ENCODE data around the gene ANKRD10. TPM values are rescaled to one million over a fixed set of nuclear protein-coding genes. Genes with fewer than 3 reads are reported as not detected.

ANKRD10 gene
- total RNA-seq, 1 experiment from 2014 or later = 168 TPM

DNA sequence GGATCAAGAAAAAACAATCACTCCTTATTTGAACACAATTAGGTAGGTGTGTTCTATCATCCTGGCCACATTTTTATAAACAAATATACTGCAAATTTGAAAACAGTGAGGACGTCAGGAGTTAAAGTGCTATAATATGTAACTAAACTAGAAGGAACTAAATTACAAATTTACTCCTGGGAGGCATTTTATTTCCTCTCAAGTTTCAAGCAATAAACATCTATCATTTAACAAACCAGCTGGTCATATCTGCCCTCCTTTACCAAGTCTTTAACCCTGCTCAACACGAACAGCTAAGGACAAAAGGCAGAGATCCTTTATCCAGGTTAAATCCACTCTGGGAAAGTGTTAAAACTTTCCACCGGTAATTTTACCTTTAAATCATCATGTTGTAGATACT, 26.5 kb downstream of the ANKRD10 start:
- Histone ChIP-seq H3K79me2 (ENCODE audit: low read length) (peaks cover 3% of the 10 kb centered on the region; the same call in 1 of the 2 replicates), H3K9ac (ENCODE audit: low read length) (no peak overlapping the region)

DNA sequence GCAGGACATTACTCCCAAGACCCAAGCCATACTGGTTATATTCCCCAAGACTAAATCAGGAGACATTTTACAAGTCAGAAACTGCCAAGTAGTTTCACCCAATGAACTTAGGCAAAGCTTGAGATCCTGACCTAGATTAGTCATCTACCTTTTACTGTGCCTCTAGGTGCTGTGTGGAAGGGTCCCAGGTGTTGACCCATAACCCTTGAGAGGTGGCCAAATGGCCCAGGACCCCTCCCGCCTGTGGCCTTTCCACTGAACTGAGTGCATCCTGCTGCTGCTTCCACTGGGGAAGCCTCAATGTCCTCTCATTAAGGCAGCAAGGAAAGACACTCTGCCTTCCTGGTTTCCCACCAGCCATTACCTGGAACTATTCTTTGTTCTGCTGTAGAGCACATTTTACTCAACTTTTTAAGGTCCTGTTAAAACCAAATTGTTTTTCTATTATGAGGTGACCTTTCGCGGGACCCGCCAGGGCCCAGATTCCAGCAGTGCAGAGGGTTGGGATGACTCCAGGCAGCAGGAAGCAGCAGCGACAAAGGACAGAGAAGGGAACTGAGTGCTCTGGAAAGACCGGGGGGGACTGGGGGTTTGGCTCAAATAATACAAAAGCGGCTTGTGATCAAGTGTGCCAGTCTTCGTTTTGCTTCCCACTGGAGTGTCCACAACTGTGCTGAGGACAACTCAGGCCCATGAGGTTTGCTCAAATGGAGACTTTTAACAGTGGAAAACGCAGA, 27.1 kb downstream of the ANKRD10 start:
- Histone ChIP-seq H3K27me3 (ENCODE audit: low read length) (no peaks in the 10 kb centered on the region), H3K4me2 (ENCODE audit: low read depth, low read length, poor library complexity, severe bottlenecking) (no peak overlapping the region), H4K20me1 (ENCODE audit: insufficient read depth, low read depth, low read length) (no peaks in the 10 kb centered on the region), H3K9me3 (ENCODE audit: low read length) (no peaks in the 10 kb centered on the region), H3K4me3 (ENCODE audit: low read length) (no peak overlapping the region), H2AFZ (ENCODE audit: low read length) (no peak overlapping the region), H3K36me3 (ENCODE audit: insufficient read depth, low read length) (peaks cover 9% of the 10 kb centered on the region; the same call in 1 of the 2 replicates), H3K4me1 (ENCODE audit: low read length) (no peaks in the 10 kb centered on the region), H3K27ac (ENCODE audit: low read length) (no peak overlapping the region), H3K9me2 (replicated peaks; ENCODE audit: insufficient read depth, low read length) (no peaks in the 10 kb centered on the region), H3K79me2 (ENCODE audit: low read length) (no peaks in the 10 kb centered on the region), H3K9ac (ENCODE audit: low read length) (no peak overlapping the region)
- no peak for DNase-seq

More for the DNA sequence above, 26.5 kb downstream of the ANKRD10 start:
- no peak overlapping the region for H2AFZ ChIP-seq (ENCODE audit: low read length)
- H3K4me3 ChIP-seq (ENCODE audit: low read length) = no peak overlapping the region
- no peak overlapping the region for H3K27ac ChIP-seq (ENCODE audit: low read length)
- H3K4me1 ChIP-seq (ENCODE audit: low read length) = no peaks in the 10 kb centered on the region
- peaks cover 12% of the 10 kb centered on the region; the same call in 1 of the 2 replicates for H3K36me3 ChIP-seq (ENCODE audit: insufficient read depth, low read length)
- no peaks in the 10 kb centered on the region for H3K27me3 ChIP-seq (ENCODE audit: low read length)
- no peak for DNase-seq
- no peaks in the 10 kb centered on the region for H4K20me1 ChIP-seq (ENCODE audit: insufficient read depth, low read depth, low read length)
- H3K9me2 ChIP-seq (replicated peaks; ENCODE audit: insufficient read depth, low read length) = no peaks in the 10 kb centered on the region
- no peak overlapping the region for H3K4me2 ChIP-seq (ENCODE audit: low read depth, low read length, poor library complexity, severe bottlenecking)
- H3K9me3 ChIP-seq (ENCODE audit: low read length) = no peaks in the 10 kb centered on the region

- Histone ChIP-seq H3K9me3 (ENCODE audit: low read length) (no peaks in the 10 kb centered on the region), H3K36me3 (ENCODE audit: insufficient read depth, low read length) (peaks cover 9% of the 10 kb centered on the region; the same call in 1 of the 2 replicates), H3K27me3 (ENCODE audit: low read length) (no peaks in the 10 kb centered on the region), H3K4me1 (ENCODE audit: low read length) (no peaks in the 10 kb centered on the region), H3K27ac (ENCODE audit: low read length) (no peak overlapping the region), H3K9me2 (replicated peaks; ENCODE audit: insufficient read depth, low read length) (no peaks in the 10 kb centered on the region), H3K9ac (ENCODE audit: low read length) (no peak overlapping the region), H4K20me1 (ENCODE audit: insufficient read depth, low read depth, low read length) (no peaks in the 10 kb centered on the region), H3K4me3 (ENCODE audit: low read length) (no peak overlapping the region), H2AFZ (ENCODE audit: low read length) (no peak overlapping the region), H3K79me2 (ENCODE audit: low read length) (no peaks in the 10 kb centered on the region), H3K4me2 (ENCODE audit: low read depth, low read length, poor library complexity, severe bottlenecking) (no peak overlapping the region)
- DNase-seq = no peak
Observed at GRCh38 chr13:110886870-110887596, 27.8 kb downstream of the ANKRD10 start.

DNA sequence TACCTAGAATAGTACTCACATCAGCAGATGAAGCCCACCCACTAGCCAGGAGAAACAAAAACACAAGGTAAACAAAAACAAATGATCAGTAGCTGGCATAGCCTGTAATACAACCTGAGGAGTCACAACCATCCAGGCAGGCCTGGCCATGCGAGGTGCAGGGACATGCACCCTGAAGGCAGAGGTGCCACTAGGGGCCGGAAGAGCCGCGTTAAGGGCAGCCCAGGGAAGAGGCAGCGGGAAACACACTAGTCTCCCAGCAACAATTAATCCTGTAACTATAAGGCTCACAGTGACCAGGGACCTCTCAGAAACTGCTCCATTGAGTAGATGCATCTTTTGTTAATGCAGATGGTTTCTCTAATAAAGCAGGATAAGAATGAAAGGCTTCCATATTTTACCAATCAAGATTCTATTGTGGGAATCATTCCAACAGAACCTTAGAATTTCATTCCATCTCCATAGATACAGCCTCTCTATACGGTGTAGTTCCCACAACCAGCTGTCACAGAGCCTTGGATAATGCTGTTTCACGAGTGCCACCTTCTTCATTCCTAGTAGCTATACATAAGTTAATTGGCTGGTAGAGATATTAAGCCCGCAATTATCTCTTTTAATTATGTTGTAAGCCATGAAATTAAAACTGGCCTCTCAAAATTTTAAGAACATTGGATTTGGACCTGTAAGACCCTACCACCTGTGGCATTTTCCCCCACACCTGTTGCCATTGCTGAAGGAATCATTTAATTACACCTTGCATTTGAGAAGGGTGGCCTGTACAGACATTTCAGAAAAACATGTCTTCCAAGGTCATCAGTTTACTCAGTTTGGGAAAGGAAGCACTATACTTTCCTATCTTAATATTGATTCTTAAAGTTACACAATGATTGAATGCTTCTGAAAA, 28.7 kb downstream of the ANKRD10 start:
- Histone ChIP-seq H3K36me3 (ENCODE audit: insufficient read depth, low read length) (peaks cover 9% of the 10 kb centered on the region; the same call in 1 of the 2 replicates), H3K27ac (ENCODE audit: low read length) (no peak overlapping the region), H3K9me2 (replicated peaks; ENCODE audit: insufficient read depth, low read length) (no peaks in the 10 kb centered on the region), H3K27me3 (ENCODE audit: low read length) (no peaks in the 10 kb centered on the region), H2AFZ (ENCODE audit: low read length) (no peak overlapping the region), H4K20me1 (ENCODE audit: insufficient read depth, low read depth, low read length) (no peaks in the 10 kb centered on the region), H3K4me2 (ENCODE audit: low read depth, low read length, poor library complexity, severe bottlenecking) (no peak overlapping the region), H3K9ac (ENCODE audit: low read length) (no peak overlapping the region), H3K4me1 (ENCODE audit: low read length) (no peaks in the 10 kb centered on the region), H3K79me2 (ENCODE audit: low read length) (no peaks in the 10 kb centered on the region), H3K4me3 (ENCODE audit: low read length) (no peak overlapping the region), H3K9me3 (ENCODE audit: low read length) (no peaks in the 10 kb centered on the region)
- DNase-seq = no peak

DNA sequence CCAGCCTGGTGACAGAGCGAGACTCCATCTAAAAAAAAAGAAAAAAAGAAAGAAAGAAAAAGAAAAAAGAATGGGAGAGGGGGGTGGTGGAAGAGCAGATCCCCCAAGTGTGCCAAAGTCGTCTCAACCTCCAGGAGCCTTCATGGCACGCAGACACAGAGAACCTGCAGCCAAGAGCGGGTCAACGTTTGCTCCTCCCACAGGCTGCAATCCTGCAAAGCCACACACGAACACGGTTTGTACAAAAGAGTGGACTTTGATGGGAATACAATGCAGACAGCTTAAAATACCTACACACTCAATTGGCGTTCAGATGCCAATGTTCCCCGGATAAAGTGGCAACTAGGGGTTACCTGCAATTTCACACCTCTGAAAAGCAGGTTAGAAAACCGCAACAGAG, 29.4 kb downstream of the ANKRD10 start:
- no peaks in the 10 kb centered on the region for H3K4me1 ChIP-seq (ENCODE audit: low read length)
- no peaks in the 10 kb centered on the region for H3K9me2 ChIP-seq (replicated peaks; ENCODE audit: insufficient read depth, low read length)
- no peaks in the 10 kb centered on the region for H3K79me2 ChIP-seq (ENCODE audit: low read length)
- no peak for DNase-seq
- no peaks in the 10 kb centered on the region for H3K27me3 ChIP-seq (ENCODE audit: low read length)
- no peaks in the 10 kb centered on the region for H4K20me1 ChIP-seq (ENCODE audit: insufficient read depth, low read depth, low read length)
- H3K36me3 ChIP-seq (ENCODE audit: insufficient read depth, low read length) = peaks cover 3% of the 10 kb centered on the region; the same call in 1 of the 2 replicates
- H2AFZ ChIP-seq (ENCODE audit: low read length) = no peak overlapping the region
- no peak overlapping the region for H3K27ac ChIP-seq (ENCODE audit: low read length)
- H3K9me3 ChIP-seq (ENCODE audit: low read length) = no peaks in the 10 kb centered on the region
- H3K4me2 ChIP-seq (ENCODE audit: low read depth, low read length, poor library complexity, severe bottlenecking) = no peak overlapping the region
- H3K4me3 ChIP-seq (ENCODE audit: low read length) = no peak overlapping the region
- H3K9ac ChIP-seq (ENCODE audit: low read length) = no peak overlapping the region

DNA sequence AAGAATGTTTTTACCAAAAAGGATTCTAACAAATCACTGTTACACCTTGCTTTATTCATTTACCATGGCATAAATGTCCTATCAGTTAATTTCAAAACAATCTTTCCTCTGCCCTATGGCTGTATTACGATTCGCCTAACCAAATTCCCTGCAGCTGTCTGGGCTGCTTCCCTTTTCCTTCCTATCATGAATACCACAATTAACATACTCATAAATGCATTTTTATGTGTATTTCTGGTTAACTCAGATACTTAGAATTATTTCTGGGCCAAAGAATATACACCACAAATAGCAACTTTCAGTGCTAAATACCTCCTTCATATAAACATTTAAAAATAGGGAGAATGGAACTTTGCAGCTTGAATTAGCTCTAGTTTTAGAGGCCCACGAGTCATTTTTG, 30.4 kb downstream of the ANKRD10 start:
- no peaks in the 10 kb centered on the region for H3K9me3 ChIP-seq (ENCODE audit: low read length)
- no peak overlapping the region for H2AFZ ChIP-seq (ENCODE audit: low read length)
- no peaks in the 10 kb centered on the region for H3K27me3 ChIP-seq (ENCODE audit: low read length)
- no peaks in the 10 kb centered on the region for H3K79me2 ChIP-seq (ENCODE audit: low read length)
- no peaks in the 10 kb centered on the region for H3K4me1 ChIP-seq (ENCODE audit: low read length)
- H3K9me2 ChIP-seq (replicated peaks; ENCODE audit: insufficient read depth, low read length) = no peaks in the 10 kb centered on the region
- no peak for DNase-seq
- H4K20me1 ChIP-seq (ENCODE audit: insufficient read depth, low read depth, low read length) = no peaks in the 10 kb centered on the region
- no peak overlapping the region for H3K27ac ChIP-seq (ENCODE audit: low read length)
- H3K36me3 ChIP-seq (ENCODE audit: insufficient read depth, low read length) = peaks cover 3% of the 10 kb centered on the region; the same call in 1 of the 2 replicates
- no peak overlapping the region for H3K4me3 ChIP-seq (ENCODE audit: low read length)
- H3K4me2 ChIP-seq (ENCODE audit: low read depth, low read length, poor library complexity, severe bottlenecking) = no peak overlapping the region
- H3K9ac ChIP-seq (ENCODE audit: low read length) = no peak overlapping the region

- Histone ChIP-seq H2AFZ (ENCODE audit: low read length) (no peak overlapping the region), H3K9me2 (replicated peaks; ENCODE audit: insufficient read depth, low read length) (no peaks in the 10 kb centered on the region), H3K9me3 (ENCODE audit: low read length) (no peaks in the 10 kb centered on the region), H3K36me3 (ENCODE audit: insufficient read depth, low read length) (peaks cover 3% of the 10 kb centered on the region; the same call in 1 of the 2 replicates), H4K20me1 (ENCODE audit: insufficient read depth, low read depth, low read length) (no peaks in the 10 kb centered on the region), H3K27ac (ENCODE audit: low read length) (no peak overlapping the region), H3K4me3 (ENCODE audit: low read length) (no peak overlapping the region), H3K4me2 (ENCODE audit: low read depth, low read length, poor library complexity, severe bottlenecking) (no peak overlapping the region), H3K9ac (ENCODE audit: low read length) (no peak overlapping the region), H3K4me1 (ENCODE audit: low read length) (no peaks in the 10 kb centered on the region), H3K27me3 (ENCODE audit: low read length) (no peaks in the 10 kb centered on the region), H3K79me2 (ENCODE audit: low read length) (no peaks in the 10 kb centered on the region)
- no peak for DNase-seq
Observed at GRCh38 chr13:110883542-110883941, 31.3 kb downstream of the ANKRD10 start.

Data from Karpas-422 (cell line).